T-helper 17 cell (primary cell): Measurements from ENCODE around the gene SCAP. TPM values are rescaled to one million over a fixed set of nuclear protein-coding genes. Genes with fewer than 3 reads are reported as not detected.
"Not testable (repeated sequence)": the region's sequence is repeated elsewhere in the genome, so short reads cannot be mapped to it uniquely, and the experiment has no call there.

Source experiments
- ATAC-seq: fragments of 150-1000 bp; cut with Tn5 transposase; 2 replicates; pipeline ENCODE4 v1.10.0; 2021; ENCODE audit warnings: mild to moderate bottlenecking, moderate library complexity
- DNase-seq, 3 donors: peaks; one replicate each; pipeline versions ENCODE4 v3.0.0 to v3.0.0-alpha.2; 2020 to 2021
- H3K9me3 ChIP-seq: one replicate; pipeline ENCODE4 v1.7.0; 2013; ENCODE audit warnings: low read length, mild to moderate bottlenecking; ENCODE audit not compliant: control insufficient read depth, poor library complexity, severe bottlenecking
- H3K27ac Mint-ChIP-seq: one replicate; pipeline ENCODE4 v1.8.0; 2022; ENCODE audit warnings: mild to moderate bottlenecking, moderate library complexity, mixed read lengths
- H3K27me3 Mint-ChIP-seq: one replicate; pipeline ENCODE4 v1.8.0; 2022; ENCODE audit warnings: mixed read lengths
- H3K36me3 Mint-ChIP-seq: one replicate; pipeline ENCODE4 v1.8.0; 2022; ENCODE audit warnings: low read depth, mixed read lengths
- H3K4me1 Mint-ChIP-seq: one replicate; pipeline ENCODE4 v1.8.0; 2022; ENCODE audit warnings: mild to moderate bottlenecking, mixed read lengths
- H3K4me3 Mint-ChIP-seq: one replicate; pipeline ENCODE4 v1.8.0; 2022; ENCODE audit warnings: mild to moderate bottlenecking, moderate library complexity, mixed read lengths
- total RNA-seq, 4 donors: library from RNA in 2 of 4; stranded (reverse) in 2 of 4; gene quantifications; one replicate each; pipeline ENCODE4 v1.2.3 and lab custom pipeline; 2022 to 2026

The SCAP gene
- total RNA-seq, 2 donors from 2014 or later: 78.5 to 81.9 TPM

DNA sequence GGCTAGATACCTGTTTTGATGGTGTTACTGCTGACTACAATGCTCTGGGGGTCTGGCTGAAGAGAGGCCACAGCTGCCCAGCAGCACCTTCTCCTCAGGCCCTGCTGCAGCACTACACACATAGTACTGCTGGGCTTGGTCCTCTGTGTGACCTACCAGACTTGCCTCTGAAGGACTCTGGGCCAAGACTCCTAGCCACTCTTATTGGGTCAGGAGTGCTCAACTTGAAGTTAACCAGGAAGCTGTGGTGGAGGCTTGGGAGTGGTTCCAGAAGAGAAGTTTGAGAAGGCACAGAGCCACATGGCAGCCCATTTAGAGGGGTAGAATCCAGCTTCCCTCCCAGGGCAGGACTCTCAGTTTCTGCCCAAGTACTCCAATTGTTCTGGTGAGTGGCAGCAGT is 21.2 kb upstream of the SCAP start:
- peaks cover 5% of the 10 kb centered on the region for H3K4me1 Mint-ChIP-seq
- H3K27me3 Mint-ChIP-seq: no peaks in the 10 kb centered on the region
- no peaks in the 10 kb centered on the region for H3K9me3 ChIP-seq
- ATAC-seq: no peak
- H3K4me3 Mint-ChIP-seq: no peak overlapping the region
- no peak for DNase-seq
- H3K27ac Mint-ChIP-seq: no peak overlapping the region
- H3K36me3 Mint-ChIP-seq: peaks cover 20% of the 10 kb centered on the region

DNA sequence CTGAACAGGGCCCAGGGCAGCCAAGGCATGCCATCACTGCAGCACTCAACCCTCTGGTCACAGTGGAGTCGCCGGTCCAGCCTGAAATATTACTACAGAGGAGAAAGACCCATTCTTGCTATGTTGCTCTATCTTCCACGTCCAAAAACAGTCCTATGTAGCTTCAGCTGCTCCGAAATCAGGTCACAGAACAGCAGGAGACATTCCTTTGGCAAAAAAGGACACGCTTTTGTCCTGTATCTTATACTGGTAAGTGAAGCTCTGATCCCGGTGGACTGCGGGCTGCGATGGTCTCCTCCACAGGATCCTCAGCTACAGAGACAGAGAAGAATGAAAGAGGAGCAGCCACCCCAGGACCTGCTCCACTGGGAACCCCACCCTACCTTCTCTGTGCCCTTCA is 20.1 kb upstream of the SCAP start:
- Mint-ChIP-seq H3K4me3 (no peak overlapping the region), H3K36me3 (peaks cover 16% of the 10 kb centered on the region), H3K4me1 (peaks cover 5% of the 10 kb centered on the region), H3K27ac (no peak overlapping the region), H3K27me3 (no peaks in the 10 kb centered on the region)
- H3K9me3 ChIP-seq: no peaks in the 10 kb centered on the region
- ATAC-seq: no peak
- no peak for DNase-seq

DNA sequence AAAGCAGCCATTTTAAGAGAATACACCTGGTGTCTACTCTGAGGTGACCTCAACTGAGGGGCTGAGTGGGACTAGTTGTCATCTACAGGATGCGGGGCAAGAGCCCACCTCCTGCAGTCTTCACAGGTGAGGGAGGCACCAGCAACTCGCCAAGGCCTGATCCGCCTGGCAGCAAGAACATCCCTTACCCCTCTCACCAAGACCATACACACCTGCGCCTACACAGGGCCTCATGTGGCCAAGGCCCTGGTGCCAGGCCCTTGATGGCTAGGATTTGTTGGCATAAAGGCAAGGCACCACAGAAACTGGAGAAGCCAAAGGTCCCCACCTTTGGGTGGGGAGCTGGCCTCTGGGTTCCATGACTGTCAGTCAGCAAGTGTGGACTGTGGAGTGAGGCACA is 19.4 kb upstream of the SCAP start:
- no peak overlapping the region for H3K4me3 Mint-ChIP-seq
- H3K9me3 ChIP-seq: no peaks in the 10 kb centered on the region
- H3K27ac Mint-ChIP-seq: no peak overlapping the region
- DNase-seq (no peak), ATAC-seq (no peak)
- peaks cover 5% of the 10 kb centered on the region for H3K4me1 Mint-ChIP-seq
- H3K27me3 Mint-ChIP-seq: no peaks in the 10 kb centered on the region
- peaks cover 15% of the 10 kb centered on the region for H3K36me3 Mint-ChIP-seq

DNA sequence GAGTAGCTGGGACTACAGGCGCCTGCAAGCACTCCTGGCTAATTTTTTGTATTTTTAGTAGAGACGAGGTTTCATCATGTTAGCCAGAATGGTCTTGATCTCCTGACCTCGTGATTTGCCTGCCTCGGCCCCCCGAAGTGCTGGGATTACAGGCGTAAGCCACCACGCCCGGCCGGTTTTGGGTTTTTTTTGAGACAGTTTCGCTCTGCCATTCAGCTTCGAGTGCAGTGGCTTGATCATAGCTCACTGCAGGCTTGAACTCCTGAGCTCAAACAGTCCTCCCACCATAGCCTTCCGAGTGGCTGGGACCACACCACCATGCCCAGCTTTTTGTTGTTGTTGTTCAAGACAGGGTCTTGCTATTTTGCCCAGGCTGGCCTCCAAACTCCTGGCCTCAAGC is 16.0 kb upstream of the SCAP start:
- no peak overlapping the region for H3K4me3 Mint-ChIP-seq
- no peaks in the 10 kb centered on the region for H3K9me3 ChIP-seq
- H3K27ac Mint-ChIP-seq: no peak overlapping the region
- H3K27me3 Mint-ChIP-seq: no peaks in the 10 kb centered on the region
- DNase-seq (no peak), ATAC-seq (no peak)
- no peaks in the 10 kb centered on the region for H3K4me1 Mint-ChIP-seq
- H3K36me3 Mint-ChIP-seq: peaks cover 8% of the 10 kb centered on the region

DNA sequence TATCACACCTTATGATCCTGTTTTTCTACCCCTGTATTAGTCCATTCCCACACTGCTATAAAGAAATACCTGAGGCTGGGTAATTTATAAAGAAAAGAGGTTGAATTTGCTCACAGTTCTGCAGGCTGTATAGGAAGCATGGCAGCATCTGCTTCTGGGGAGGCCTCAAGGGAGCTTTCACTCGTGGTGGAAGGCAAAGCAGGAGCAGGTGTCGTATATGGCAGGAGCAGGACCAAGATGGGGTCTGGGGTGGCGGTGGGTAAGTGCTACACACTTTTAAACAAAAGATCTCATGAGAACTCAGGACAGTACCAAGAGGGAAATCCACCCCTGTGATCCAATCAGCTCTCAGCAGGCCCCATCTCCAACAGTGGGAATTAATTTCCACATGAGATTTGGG is 15.4 kb upstream of the SCAP start:
- no peak overlapping the region for H3K4me3 Mint-ChIP-seq

DNA sequence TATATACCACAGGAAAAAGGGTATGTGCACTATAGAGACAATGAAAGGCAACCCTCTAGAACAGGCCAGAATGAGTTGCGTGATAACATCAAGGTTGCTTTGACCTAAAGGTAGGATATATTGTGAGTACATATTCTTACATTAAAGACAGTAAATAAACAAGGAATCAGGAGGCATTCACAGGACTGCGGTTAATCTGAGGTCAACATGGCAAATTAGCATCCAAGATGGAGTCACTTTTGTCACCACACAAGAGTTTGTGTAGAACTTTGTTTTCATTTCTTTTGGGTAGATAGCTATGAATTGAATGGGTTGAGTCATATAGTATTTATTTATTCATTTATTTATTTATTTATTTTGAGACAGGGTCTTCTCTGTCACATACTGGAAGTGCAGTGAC is 11.5 kb upstream of the SCAP start:
- no peaks in the 10 kb centered on the region for H3K9me3 ChIP-seq
- ATAC-seq: no peak
- Mint-ChIP-seq H3K27me3 (no peaks in the 10 kb centered on the region), H3K4me3 (no peak overlapping the region), H3K27ac (no peak overlapping the region), H3K36me3 (peaks cover 4% of the 10 kb centered on the region), H3K4me1 (no peaks in the 10 kb centered on the region)
- no peak for DNase-seq

More for the DNA sequence above, 15.4 kb upstream of the SCAP start:
- no peaks in the 10 kb centered on the region for H3K4me1 Mint-ChIP-seq
- H3K27ac Mint-ChIP-seq: no peak overlapping the region
- ATAC-seq (no peak), DNase-seq (no peak)
- H3K27me3 Mint-ChIP-seq: no peaks in the 10 kb centered on the region
- no peaks in the 10 kb centered on the region for H3K9me3 ChIP-seq
- H3K36me3 Mint-ChIP-seq: peaks cover 7% of the 10 kb centered on the region

DNA sequence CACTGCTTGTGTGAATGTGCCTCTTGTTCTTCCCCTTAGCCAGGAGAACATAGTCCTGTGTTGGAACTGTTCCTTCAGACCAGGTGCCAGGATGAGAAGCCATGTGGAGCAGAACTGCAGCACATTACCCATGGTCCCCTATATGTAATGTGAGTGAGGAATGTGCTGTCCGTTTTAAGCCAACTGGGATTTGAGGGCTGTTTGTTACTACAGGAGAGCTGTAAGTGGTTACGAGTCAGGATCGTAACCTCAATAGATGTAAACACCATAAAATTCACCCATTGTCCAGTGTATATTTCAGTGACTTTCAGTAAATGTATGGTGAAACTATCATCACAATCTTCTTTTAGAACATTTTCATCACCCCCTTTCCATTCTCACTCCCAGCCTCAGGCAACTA is 10.1 kb upstream of the SCAP start:
- no peaks in the 10 kb centered on the region for H3K27me3 Mint-ChIP-seq
- H3K9me3 ChIP-seq: no peaks in the 10 kb centered on the region
- no peak overlapping the region for H3K4me3 Mint-ChIP-seq
- peaks cover 4% of the 10 kb centered on the region for H3K36me3 Mint-ChIP-seq
- ATAC-seq: no peak
- no peak for DNase-seq
- H3K27ac Mint-ChIP-seq: no peak overlapping the region
- H3K4me1 Mint-ChIP-seq: no peaks in the 10 kb centered on the region

DNA sequence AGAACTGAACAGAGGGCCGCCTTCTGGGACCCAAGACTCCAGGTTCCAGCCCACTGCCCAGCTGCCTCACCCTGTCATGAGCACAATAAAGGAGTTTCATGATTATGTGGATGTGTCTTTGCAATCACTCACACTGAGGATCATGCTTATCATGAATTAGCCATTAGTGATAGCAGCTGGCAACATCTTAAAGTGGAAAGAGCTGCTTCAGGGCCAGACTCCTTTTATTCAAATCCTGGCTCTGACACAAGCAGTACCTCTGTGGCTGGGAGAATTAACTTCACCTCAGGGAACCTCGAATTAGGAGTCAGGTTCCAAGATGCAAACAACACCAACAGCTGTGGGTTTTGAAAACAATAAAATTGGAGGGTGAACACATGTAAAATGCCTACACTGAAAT is 6.6 kb upstream of the SCAP start:
- DNase-seq (no peak), ATAC-seq (no peak)
- Mint-ChIP-seq H3K27me3 (no peaks in the 10 kb centered on the region), H3K36me3 (peaks cover 4% of the 10 kb centered on the region), H3K4me1 (no peaks in the 10 kb centered on the region), H3K27ac (no peak overlapping the region), H3K4me3 (no peak overlapping the region)
- no peaks in the 10 kb centered on the region for H3K9me3 ChIP-seq

DNA sequence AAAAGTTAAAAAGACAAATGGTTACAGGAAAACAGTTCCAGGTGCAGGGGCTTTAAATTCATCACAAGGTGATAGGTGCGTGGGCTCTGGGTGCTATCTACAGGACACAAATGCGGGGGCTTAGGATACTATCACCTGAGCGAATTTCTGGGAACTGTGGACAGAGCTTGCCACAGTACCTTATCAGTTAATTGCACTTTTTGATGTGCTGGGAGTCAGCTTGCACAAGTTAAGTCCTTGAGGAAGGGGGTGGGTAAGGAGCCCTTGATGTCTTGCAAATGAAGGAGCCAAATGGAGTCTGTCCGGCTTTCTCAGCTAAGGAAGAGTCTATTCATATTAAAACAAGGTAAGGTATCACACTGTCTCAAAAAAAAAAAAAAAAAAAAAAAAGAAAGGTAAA is 6.0 kb upstream of the SCAP start:
- ATAC-seq, H3K4me3 Mint-ChIP-seq, H3K27ac Mint-ChIP-seq, H3K27me3 Mint-ChIP-seq, H3K36me3 Mint-ChIP-seq, H3K4me1 Mint-ChIP-seq, DNase-seq, H3K9me3 ChIP-seq: not testable (repeated sequence)

DNA sequence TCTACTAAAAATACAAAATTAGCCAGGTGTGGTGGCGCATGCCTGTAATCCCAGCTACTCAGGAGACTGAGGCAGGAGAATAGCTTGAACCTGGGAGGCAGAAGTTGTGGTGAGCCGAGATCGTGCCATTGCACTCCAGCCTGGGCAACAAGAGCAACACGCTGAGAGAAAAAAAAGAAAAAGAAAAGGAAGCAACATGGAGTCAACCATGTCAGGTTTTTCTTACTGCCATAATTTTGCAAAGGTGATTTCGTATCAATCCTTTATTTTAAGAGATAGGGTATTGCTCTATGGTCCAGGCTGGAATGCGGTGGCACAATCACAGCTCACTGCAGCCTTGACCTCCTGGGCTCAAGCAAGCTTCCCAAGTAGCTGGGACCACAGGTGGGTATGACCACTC is 4.5 kb upstream of the SCAP start:
- not testable (repeated sequence) for H3K27ac Mint-ChIP-seq, H3K9me3 ChIP-seq, DNase-seq, H3K4me1 Mint-ChIP-seq, H3K36me3 Mint-ChIP-seq, H3K4me3 Mint-ChIP-seq, H3K27me3 Mint-ChIP-seq, ATAC-seq

DNA sequence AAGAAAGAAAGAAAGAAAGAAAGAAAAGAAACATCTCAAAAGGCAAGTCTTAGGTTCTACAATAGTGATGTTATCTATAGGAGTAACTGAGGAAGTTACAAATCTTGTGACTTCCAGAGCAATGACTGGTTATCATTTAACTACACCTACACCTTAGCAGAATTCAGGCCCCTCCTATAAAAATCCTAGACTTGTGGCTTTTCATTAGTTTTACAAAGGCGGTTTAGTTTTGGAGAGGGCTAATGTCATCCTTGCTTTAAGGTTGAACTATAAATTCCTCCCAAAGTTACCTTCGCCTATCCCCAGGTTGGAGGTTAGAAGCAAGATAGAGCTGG is 4.1 kb upstream of the SCAP start:
- Mint-ChIP-seq H3K36me3 (no peaks in the 10 kb centered on the region), H3K27me3 (no peaks in the 10 kb centered on the region), H3K4me1 (peaks cover 8% of the 10 kb centered on the region), H3K27ac (no peak overlapping the region), H3K4me3 (no peak overlapping the region)
- no peaks in the 10 kb centered on the region for H3K9me3 ChIP-seq
- no peak for ATAC-seq
- no peak for DNase-seq

DNA sequence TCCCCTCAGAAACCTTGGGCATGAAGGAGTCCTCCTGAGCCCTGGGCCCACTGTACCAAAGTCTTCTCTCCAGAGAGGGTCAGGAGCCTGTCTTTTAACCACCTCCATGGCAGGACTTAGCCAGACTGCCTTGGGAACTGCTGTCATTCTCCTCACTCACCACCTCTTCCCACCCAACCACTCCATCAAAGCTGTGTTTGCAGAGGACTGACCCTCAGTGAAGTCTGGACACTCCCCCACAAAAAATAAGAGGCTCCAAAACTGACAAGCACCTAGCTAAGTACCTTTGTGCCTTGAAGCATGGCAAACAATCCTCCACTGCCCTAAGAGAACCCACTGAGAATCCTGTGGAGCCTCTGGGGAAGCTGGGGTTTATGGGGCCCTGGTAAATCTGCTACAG is 2.3 kb upstream of the SCAP start:
- Mint-ChIP-seq H3K27ac (no peak overlapping the region), H3K4me1 (peaks cover 21% of the 10 kb centered on the region), H3K4me3 (no peak overlapping the region), H3K27me3 (no peaks in the 10 kb centered on the region), H3K36me3 (no peaks in the 10 kb centered on the region)
- H3K9me3 ChIP-seq: no peaks in the 10 kb centered on the region
- DNase-seq: no peak
- ATAC-seq: no peak

DNA sequence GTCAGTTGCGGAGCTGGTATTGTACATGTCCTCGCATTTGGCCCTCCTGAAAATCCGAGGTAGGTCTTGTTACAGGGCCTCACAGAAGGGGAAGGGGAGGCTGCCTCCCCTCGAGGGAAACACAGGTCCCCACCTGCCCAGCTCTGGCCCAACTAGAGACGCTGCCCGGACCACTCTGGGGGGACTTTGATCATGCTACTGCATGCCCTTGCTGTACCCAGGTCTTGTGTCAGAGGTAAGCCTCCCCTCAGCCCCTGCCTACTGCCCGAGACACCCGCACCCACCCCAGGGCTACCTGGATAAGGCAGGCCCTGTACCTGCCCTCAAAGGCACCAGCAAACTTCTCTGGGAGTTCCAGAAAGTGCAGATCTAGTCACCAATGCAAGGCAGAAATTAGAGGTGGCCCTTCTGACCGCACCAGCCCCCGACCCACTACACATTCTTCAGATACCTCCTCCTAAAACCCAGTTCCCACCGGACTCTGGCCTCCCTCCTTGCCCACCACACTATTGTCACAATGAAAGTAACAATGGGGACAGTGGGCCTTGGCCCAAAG is 981 bp upstream of the SCAP start:
- H3K9me3 ChIP-seq: no peaks in the 10 kb centered on the region
- Mint-ChIP-seq H3K4me3 (peak overlapping the region; percentile 97), H3K27ac (peak overlapping the region; percentile 80), H3K27me3 (no peaks in the 10 kb centered on the region), H3K4me1 (peaks cover 24% of the 10 kb centered on the region), H3K36me3 (no peaks in the 10 kb centered on the region)
- DNase-seq: no peak
- ATAC-seq: no peak

DNA sequence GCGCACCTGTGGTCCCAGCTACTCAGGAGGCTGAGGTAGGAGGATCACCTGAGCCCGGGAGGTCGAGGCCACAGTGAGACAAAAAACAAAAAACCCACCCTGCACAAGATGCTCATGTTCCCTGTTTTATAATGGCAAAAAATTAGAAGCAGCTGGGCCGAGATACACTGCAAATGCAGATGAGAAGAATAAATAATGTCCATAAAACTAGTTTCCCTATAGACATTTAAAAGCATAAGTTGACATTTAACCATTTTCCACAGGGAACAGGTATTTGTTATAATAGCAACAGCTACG is 537 bp upstream of the SCAP start:
- H3K36me3 Mint-ChIP-seq: no peaks in the 10 kb centered on the region
- no peak for DNase-seq
- H3K9me3 ChIP-seq: no peaks in the 10 kb centered on the region
- ATAC-seq: peak; percentile 7
- peak overlapping the region; percentile 97 for H3K4me3 Mint-ChIP-seq
- peaks cover 24% of the 10 kb centered on the region for H3K4me1 Mint-ChIP-seq
- peak overlapping the region; percentile 80 for H3K27ac Mint-ChIP-seq
- H3K27me3 Mint-ChIP-seq: no peaks in the 10 kb centered on the region
